ENCODE measurements around the gene SAA1. TPM values are rescaled to one million over a fixed set of nuclear protein-coding genes. Genes with fewer than 3 reads are reported as not detected.

The SAA1 gene
- polyA plus RNA-seq, 1 donor (not counting 4 experiments of a cell fraction or from before 2014, with no cell fraction given): 27.5 TPM

DNA sequence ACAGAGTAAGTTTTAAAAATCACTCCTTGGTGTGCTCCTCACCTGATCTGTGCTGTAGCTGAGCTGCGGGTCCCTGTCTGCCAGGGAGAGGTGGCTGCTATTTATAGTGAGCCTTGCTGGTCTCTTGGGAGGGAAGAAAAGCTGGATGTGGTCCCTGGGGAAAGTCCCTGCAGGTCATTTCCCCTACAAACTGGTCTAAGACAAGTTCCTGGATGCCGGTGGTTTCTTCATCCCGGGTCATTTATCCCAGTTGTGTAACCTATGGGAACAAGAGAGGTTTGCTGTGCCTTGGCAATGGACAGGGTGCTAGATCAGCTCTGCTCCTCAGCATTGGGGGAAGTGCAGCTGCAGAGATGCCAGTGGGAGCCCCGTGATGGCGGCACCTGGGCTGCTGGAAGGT is 17.5 kb upstream of the SAA1 start, which contains the start of gene SAA2:
SAA2 (minus strand) TSS at position 108 of the 400 bp plus-strand sequence. CDS start 657 bp downstream, outside the sequence.
- no peak for FAIRE-seq
- no peaks in the 10 kb centered on the region for H3K36me3 ChIP-seq (ENCODE audit: control insufficient read depth in 2 of 2, extremely low read depth in 1 of 2, insufficient read depth in 2 of 2, low read length in 2 of 2)
- no peak within 1 kb of the TSS for H3K27ac ChIP-seq (ENCODE audit: control insufficient read depth, insufficient read depth, low read length)

DNA sequence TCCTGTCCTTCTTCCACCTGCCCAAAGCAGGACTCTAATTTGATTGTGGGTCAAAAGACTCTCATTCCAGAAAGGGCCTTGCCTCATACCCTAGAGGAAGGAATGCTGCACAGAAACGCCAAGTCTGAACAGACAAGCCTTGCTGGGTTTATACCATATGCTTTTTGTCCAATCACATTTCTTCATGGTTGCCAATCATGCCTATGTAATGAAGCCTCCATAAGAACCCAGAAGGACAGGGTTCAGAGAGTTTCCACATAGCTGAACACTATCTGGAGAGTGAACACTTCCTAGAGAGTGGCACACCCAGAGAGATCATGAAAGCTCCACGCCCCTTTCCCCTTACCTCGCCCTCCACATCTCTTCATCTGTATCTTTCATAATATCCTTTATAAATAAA is 12.8 kb upstream of the SAA1 start:
- no peak for DNase-seq (ENCODE audit: low read depth, low spot score)
- no peaks in the 10 kb centered on the region for H3K36me3 ChIP-seq (ENCODE audit: control insufficient read depth in 2 of 2, extremely low read depth in 1 of 2, insufficient read depth in 2 of 2, low read length in 2 of 2)
- H3K9me1 ChIP-seq (ENCODE audit: control insufficient read depth, extremely low read depth, insufficient read depth, low read length): no peaks in the 10 kb centered on the region
- no peak overlapping the region for H3K9ac ChIP-seq (ENCODE audit: control insufficient read depth, extremely low read depth, insufficient read depth, low read length)
- H3K27me3 ChIP-seq (ENCODE audit: control insufficient read depth, extremely low read depth, insufficient read depth, low read length): no peaks in the 10 kb centered on the region
- H3K27ac ChIP-seq (ENCODE audit: control insufficient read depth, insufficient read depth, low read length): no peak overlapping the region
- H3K79me2 ChIP-seq (ENCODE audit: control insufficient read depth, insufficient read depth, low read length): no peaks in the 10 kb centered on the region
- H4K20me1 ChIP-seq (ENCODE audit: control insufficient read depth, extremely low read depth, insufficient read depth, low read length): no peaks in the 10 kb centered on the region
- FAIRE-seq: no peak
- H3K4me2 ChIP-seq (ENCODE audit: control insufficient read depth, extremely low read depth, insufficient read depth, low read depth, low read length): no peak overlapping the region
- H3K9me3 ChIP-seq (ENCODE audit: control insufficient read depth, low read depth, low read length): no peaks in the 10 kb centered on the region
- no peak overlapping the region for H2AFZ ChIP-seq (ENCODE audit: control insufficient read depth, low read length)
- dilution Hi-C loops (cut with MboI; ENCODE audit: extremely low pct_ligation_motif_present, low sequenced_read_pairs): no loop called here
- peaks cover 2% of the 10 kb centered on the region for H3K4me1 ChIP-seq (ENCODE audit: control insufficient read depth, extremely low read depth, insufficient read depth, low read length)
- no peak overlapping the region for H3K4me3 ChIP-seq (ENCODE audit: control insufficient read depth in 2 of 3, extremely low read depth in 1 of 3, insufficient read depth in 2 of 3, low read depth in 1 of 3, low read length in 3 of 3)
- TF ChIP-seq EZH2 (IDR thresholded peaks at IDR 0.05; ENCODE audit: low read length) (no peak), CTCF (optimal IDR thresholded peaks at IDR 0.05 in 1 of 3, IDR thresholded peaks at IDR 0.05 in 1 of 3, conservative IDR thresholded peaks at IDR 0.05 in 1 of 3; ENCODE audit: extremely low read depth in 1 of 3, insufficient read depth in 2 of 3, low read length in 3 of 3) (peak in 1 of 3 experiments; percentile 34)

More for the DNA sequence above, 17.5 kb upstream of the SAA1 start, which contains the start of gene SAA2:
- dilution Hi-C loops (cut with MboI; ENCODE audit: extremely low pct_ligation_motif_present, low sequenced_read_pairs): no loop called here
- H3K79me2 ChIP-seq (ENCODE audit: control insufficient read depth, insufficient read depth, low read length): no peaks in the 10 kb centered on the region
- H3K9me1 ChIP-seq (ENCODE audit: control insufficient read depth, extremely low read depth, insufficient read depth, low read length): no peaks in the 10 kb centered on the region
- peaks cover 2% of the 10 kb centered on the region for H3K4me1 ChIP-seq (ENCODE audit: control insufficient read depth, extremely low read depth, insufficient read depth, low read length)
- no peak within 1 kb of the TSS for H2AFZ ChIP-seq (ENCODE audit: control insufficient read depth, low read length)
- H3K4me3 ChIP-seq (ENCODE audit: control insufficient read depth in 2 of 3, extremely low read depth in 1 of 3, insufficient read depth in 2 of 3, low read depth in 1 of 3, low read length in 3 of 3): no peak within 1 kb of the TSS
- no peak within 1 kb of the TSS for H3K4me2 ChIP-seq (ENCODE audit: control insufficient read depth, extremely low read depth, insufficient read depth, low read depth, low read length)
- no peak within 1 kb of the TSS for H3K9ac ChIP-seq (ENCODE audit: control insufficient read depth, extremely low read depth, insufficient read depth, low read length)
- H3K9me3 ChIP-seq (ENCODE audit: control insufficient read depth, low read depth, low read length): no peaks in the 10 kb centered on the region
- TF ChIP-seq CTCF (optimal IDR thresholded peaks at IDR 0.05 in 1 of 3, IDR thresholded peaks at IDR 0.05 in 1 of 3, conservative IDR thresholded peaks at IDR 0.05 in 1 of 3; ENCODE audit: extremely low read depth in 1 of 3, insufficient read depth in 2 of 3, low read length in 3 of 3) (no peak), EZH2 (IDR thresholded peaks at IDR 0.05; ENCODE audit: low read length) (no peak)
- no peaks in the 10 kb centered on the region for H3K27me3 ChIP-seq (ENCODE audit: control insufficient read depth, extremely low read depth, insufficient read depth, low read length)
- H4K20me1 ChIP-seq (ENCODE audit: control insufficient read depth, extremely low read depth, insufficient read depth, low read length): no peaks in the 10 kb centered on the region
- no peak for DNase-seq (ENCODE audit: low read depth, low spot score)

Data from keratinocyte (primary cell).